Measurements from ENCODE around the gene SORBS2. TPM values are rescaled to one million over a fixed set of nuclear protein-coding genes. Genes with fewer than 3 reads are reported as not detected.

The SORBS2 gene
- total RNA-seq, 1 experiment from 2014 or later = 0.34 TPM

GRCh38 chr4:185546335-185546734, 265.7 kb downstream of the SORBS2 start:
- Histone ChIP-seq H3K4me2 (ENCODE audit: low read length) (no peak overlapping the region), H4K20me1 (ENCODE audit: insufficient read depth) (no peaks in the 10 kb centered on the region), H3K36me3 (ENCODE audit: control insufficient read depth in 1 of 2, insufficient read depth in 2 of 2, low read length in 2 of 2) (no peaks in the 10 kb centered on the region), H3K4me3 (replicated peaks in 1 of 2; ENCODE audit: low read depth in 1 of 2, low read length in 2 of 2) (no peak overlapping the region), H3K27ac (ENCODE audit: low read depth, low read length) (no peak overlapping the region), H3K79me2 (ENCODE audit: insufficient read depth, low read length) (no peaks in the 10 kb centered on the region), H2AFZ (ENCODE audit: low read depth, low read length, poor library complexity, severe bottlenecking) (no peak overlapping the region), H3K27me3 (ENCODE audit: insufficient read depth, low read length) (no peaks in the 10 kb centered on the region), H3K9me3 (ENCODE audit: control insufficient read depth in 1 of 2, insufficient read depth in 1 of 2, low read depth in 1 of 2, low read length in 2 of 2) (no peaks in the 10 kb centered on the region), H3K4me1 (ENCODE audit: control insufficient read depth in 1 of 2, insufficient read depth in 2 of 2, low read length in 2 of 2) (no peaks in the 10 kb centered on the region), H3K9me2 (ENCODE audit: insufficient read depth) (no peaks in the 10 kb centered on the region), H3K9ac (ENCODE audit: low read length) (no peak overlapping the region)
- RAD21 ChIA-PET (ENCODE audit: low non-redundant PET in 1 of 2, low total read pairs in 2 of 2, uncharacterized antibody in 2 of 2, unreplicated experiment in 2 of 2) = no interaction called here
- ATAC-seq = no peak
- CTCF ChIA-PET = no interaction called here
- intact Hi-C loops (cut with micrococcal nuclease) = no loop called here
- TF ChIP-seq POLR2AphosphoS5 (IDR thresholded peaks at IDR 0.05; ENCODE audit: low read depth, low read length) = no peak
- TF ChIP-seq RAD21 (IDR thresholded peaks at IDR 0.05; ENCODE audit: low read depth) = no peak
- TF ChIP-seq FOSL1 (IDR thresholded peaks at IDR 0.05; ENCODE audit: low read depth) = no peak
- no peak for DNase-seq (ENCODE audit: low read depth, low spot score)
- POLR2A ChIA-PET = interaction anchor here (0.7 kb wide), 1 partner anchor 11 kb away, joined by 3 read pairs; the partner anchor contains the start of gene PDLIM3
- no TSS peak for BruUV-seq (replicated peaks)

DNA sequence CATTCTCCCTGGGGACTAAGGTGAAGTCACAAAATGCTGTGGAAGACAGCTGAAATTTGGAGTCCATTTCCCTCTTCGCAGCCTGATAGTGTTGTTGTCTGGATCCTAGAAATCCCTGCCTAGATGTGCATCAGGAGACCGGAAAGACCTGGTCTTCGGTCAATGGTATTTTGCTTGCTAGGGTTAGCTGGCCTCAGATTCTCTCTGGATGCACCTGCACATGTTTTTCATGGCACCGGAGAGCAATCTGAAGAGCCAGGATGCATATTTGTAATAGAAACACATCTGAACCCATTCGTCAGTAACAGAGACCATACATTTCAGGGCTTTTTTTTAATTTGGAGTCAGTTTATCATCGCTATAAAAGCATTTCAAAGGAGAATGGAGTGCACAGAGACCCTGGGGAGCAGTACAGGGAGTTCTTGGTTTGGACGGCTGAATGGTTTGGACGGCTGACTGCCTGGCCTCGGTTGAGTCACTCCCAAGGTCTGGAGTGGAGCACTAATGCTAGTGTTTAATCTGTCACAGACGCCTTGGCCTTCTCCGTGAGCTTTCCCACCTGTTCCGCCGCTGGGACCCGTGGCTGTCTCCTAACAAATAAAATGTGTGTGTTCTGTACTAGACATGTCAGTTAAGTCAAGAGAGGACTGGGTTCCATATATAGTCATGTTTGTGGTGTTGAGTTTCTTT, 269.2 kb downstream of the SORBS2 start:
- ATAC-seq = no peak

More for the DNA sequence above, 269.2 kb downstream of the SORBS2 start:
- H3K9ac ChIP-seq (ENCODE audit: low read length) = no peak overlapping the region
- no peaks in the 10 kb centered on the region for H4K20me1 ChIP-seq (ENCODE audit: insufficient read depth)
- H3K4me1 ChIP-seq (ENCODE audit: control insufficient read depth in 1 of 2, insufficient read depth in 2 of 2, low read length in 2 of 2) = no peaks in the 10 kb centered on the region
- H3K9me3 ChIP-seq (ENCODE audit: control insufficient read depth in 1 of 2, insufficient read depth in 1 of 2, low read depth in 1 of 2, low read length in 2 of 2) = no peaks in the 10 kb centered on the region
- H3K36me3 ChIP-seq (ENCODE audit: control insufficient read depth in 1 of 2, insufficient read depth in 2 of 2, low read length in 2 of 2) = no peaks in the 10 kb centered on the region
- no peak overlapping the region for H3K4me2 ChIP-seq (ENCODE audit: low read length)
- POLR2A ChIA-PET = no interaction called here
- H3K27me3 ChIP-seq (ENCODE audit: insufficient read depth, low read length) = no peaks in the 10 kb centered on the region
- H3K79me2 ChIP-seq (ENCODE audit: insufficient read depth, low read length) = no peaks in the 10 kb centered on the region
- H3K4me3 ChIP-seq (replicated peaks in 1 of 2; ENCODE audit: low read depth in 1 of 2, low read length in 2 of 2) = no peak overlapping the region
- RAD21 ChIA-PET (ENCODE audit: low non-redundant PET in 1 of 2, low total read pairs in 2 of 2, uncharacterized antibody in 2 of 2, unreplicated experiment in 2 of 2) = no interaction called here
- TF ChIP-seq, protein P1, sequence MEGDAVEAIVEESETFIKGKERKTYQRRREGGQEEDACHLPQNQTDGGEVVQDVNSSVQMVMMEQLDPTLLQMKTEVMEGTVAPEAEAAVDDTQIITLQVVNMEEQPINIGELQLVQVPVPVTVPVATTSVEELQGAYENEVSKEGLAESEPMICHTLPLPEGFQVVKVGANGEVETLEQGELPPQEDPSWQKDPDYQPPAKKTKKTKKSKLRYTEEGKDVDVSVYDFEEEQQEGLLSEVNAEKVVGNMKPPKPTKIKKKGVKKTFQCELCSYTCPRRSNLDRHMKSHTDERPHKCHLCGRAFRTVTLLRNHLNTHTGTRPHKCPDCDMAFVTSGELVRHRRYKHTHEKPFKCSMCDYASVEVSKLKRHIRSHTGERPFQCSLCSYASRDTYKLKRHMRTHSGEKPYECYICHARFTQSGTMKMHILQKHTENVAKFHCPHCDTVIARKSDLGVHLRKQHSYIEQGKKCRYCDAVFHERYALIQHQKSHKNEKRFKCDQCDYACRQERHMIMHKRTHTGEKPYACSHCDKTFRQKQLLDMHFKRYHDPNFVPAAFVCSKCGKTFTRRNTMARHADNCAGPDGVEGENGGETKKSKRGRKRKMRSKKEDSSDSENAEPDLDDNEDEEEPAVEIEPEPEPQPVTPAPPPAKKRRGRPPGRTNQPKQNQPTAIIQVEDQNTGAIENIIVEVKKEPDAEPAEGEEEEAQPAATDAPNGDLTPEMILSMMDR (IDR thresholded peaks at IDR 0.05 in 2 of 3, conservative IDR thresholded peaks at IDR 0.05 in 1 of 3; ENCODE audit: borderline replicate concordance in 1 of 3, insufficient read depth in 1 of 3, low read depth in 2 of 3, low read length in 2 of 3) = no peak
- TF ChIP-seq JUND (IDR thresholded peaks at IDR 0.05) = no peak
- no peak for TF ChIP-seq FOSL1 (IDR thresholded peaks at IDR 0.05; ENCODE audit: low read depth)
- TF ChIP-seq POLR2AphosphoS5 (IDR thresholded peaks at IDR 0.05; ENCODE audit: low read depth, low read length) = no peak
- TF ChIP-seq SIN3A (IDR thresholded peaks at IDR 0.05; ENCODE audit: low read depth) = no peak
- no peak for TF ChIP-seq CEBPB (IDR thresholded peaks at IDR 0.05; ENCODE audit: low read depth)
- no peak for TF ChIP-seq ELF1 (IDR thresholded peaks at IDR 0.05; ENCODE audit: borderline replicate concordance, low read depth)
- TF ChIP-seq EZH2phosphoT487 (IDR thresholded peaks at IDR 0.05; ENCODE audit: borderline replicate concordance) = no peak
- TF ChIP-seq ATF3 (IDR thresholded peaks at IDR 0.05) = no peak
- TF ChIP-seq POLR2A (IDR thresholded peaks at IDR 0.05; ENCODE audit: borderline replicate concordance, extremely low read depth, insufficient read depth, insufficient read length) = no peak
- no peak for TF ChIP-seq ZNF274 (IDR thresholded peaks at IDR 0.05; ENCODE audit: low read depth, low read length)
- no peak for TF ChIP-seq CBX3 (IDR thresholded peaks at IDR 0.05; ENCODE audit: low read depth)
- BruUV-seq (replicated peaks) = no TSS peak
- CTCF ChIA-PET = no interaction called here
- no peak overlapping the region for H3K27ac ChIP-seq (ENCODE audit: low read depth, low read length)
- no peak overlapping the region for H2AFZ ChIP-seq (ENCODE audit: low read depth, low read length, poor library complexity, severe bottlenecking)
- DNase-seq (ENCODE audit: low read depth, low spot score) = no peak
- intact Hi-C loops (cut with micrococcal nuclease) = no loop called here
- no peaks in the 10 kb centered on the region for H3K9me2 ChIP-seq (ENCODE audit: insufficient read depth)
